ENCODE results near the gene EXOC6B. TPM values are rescaled to one million over a fixed set of nuclear protein-coding genes. Genes with fewer than 3 reads are reported as not detected.

The EXOC6B gene
- total and polyA plus RNA-seq, 10 of the 15 experiments (the other 5 are each of a cell fraction or from before 2014, with no cell fraction given) = 0.23 to 2.2 (median 1.2) TPM

- no peak overlapping the region for H3K27ac ChIP-seq (ENCODE audit: control insufficient read depth, insufficient read depth)
- intact Hi-C loops (cut with micrococcal nuclease; ENCODE audit: unreplicated experiment) = no loop called here
- no peak overlapping the region for H3K4me3 ChIP-seq
- BruUV-seq (replicated peaks) = no TSS peak
- ChIA-PET POLR2A (no interaction called here), RAD21 (ENCODE audit: unreplicated experiment) (no interaction called here), SMC1A (ENCODE audit: uncharacterized antibody, unreplicated experiment) (interaction anchor here (2.1 kb wide), 1 partner anchor 47 kb away, joined by 5 read pairs; no protein-coding TSS in a partner anchor), CTCF (interaction anchor here (1.1 kb wide), 1 partner anchor 50 kb away, joined by 4 read pairs; no protein-coding TSS in a partner anchor)
- DNase-seq (ENCODE audit: low read depth, low spot score) = no peak
- no peak overlapping the region for H2AFZ ChIP-seq (ENCODE audit: control insufficient read depth, low read depth, low read length)
- in situ Hi-C loops (cut with MboI) = no loop called here
- H3K79me2 ChIP-seq (ENCODE audit: control insufficient read depth, insufficient read depth, low read length) = no peaks in the 10 kb centered on the region
- TF ChIP-seq STAT3 (IDR thresholded peaks at IDR 0.05; ENCODE audit: low read depth, low read length) = no peak
- no peak for TF ChIP-seq CEBPB (IDR thresholded peaks at IDR 0.05; ENCODE audit: borderline replicate concordance in 1 of 2, low read depth in 2 of 2, low read length in 2 of 2)
- no peak for TF ChIP-seq FOXK2 (IDR thresholded peaks at IDR 0.05)
- no peak for TF ChIP-seq EP300 (IDR thresholded peaks at IDR 0.05; ENCODE audit: borderline replicate concordance in 1 of 2, control insufficient read depth in 1 of 2, low read depth in 2 of 2, low read length in 2 of 2)
- no peaks in the 10 kb centered on the region for H3K36me3 ChIP-seq (ENCODE audit: control insufficient read depth in 2 of 2, insufficient read depth in 2 of 2, low read length in 1 of 2)
- peaks cover 2% of the 10 kb centered on the region; the same call in 2 of the 3 replicates for H3K9me3 ChIP-seq (replicated peaks; ENCODE audit: control insufficient read depth, insufficient read depth, low read length)
- no peaks in the 10 kb centered on the region for H4K20me1 ChIP-seq (ENCODE audit: control insufficient read depth, insufficient read depth)
- 52% methylated on average over 2 of the region's 2 CpGs for WGBS (ENCODE audit: insufficient coverage, insufficient replicate concordance, low lambda C conversion rate, missing lambda C conversion rate)
- no peak overlapping the region for H3K4me2 ChIP-seq (ENCODE audit: control insufficient read depth, insufficient read depth)
- no peak for ATAC-seq
- no peaks in the 10 kb centered on the region for H3K4me1 ChIP-seq (ENCODE audit: control insufficient read depth, insufficient read depth, low read length)
- no peak for FAIRE-seq
- H3K27me3 ChIP-seq (replicated peaks in 1 of 2; ENCODE audit: control insufficient read depth in 2 of 2, insufficient read depth in 2 of 2, low read length in 1 of 2) = no peaks in the 10 kb centered on the region
- no peak overlapping the region for H3K9ac ChIP-seq (ENCODE audit: control insufficient read depth, insufficient read depth, low read length)
These were observed 12.0 kb downstream of the EXOC6B start for GRCh38 chr2:72813841-72814240.

GRCh38 chr2:72810165-72810564, 15.7 kb downstream of the EXOC6B start:
- Histone ChIP-seq H3K4me3 (no peak overlapping the region), H3K4me1 (ENCODE audit: control insufficient read depth, insufficient read depth, low read length) (no peaks in the 10 kb centered on the region), H3K79me2 (ENCODE audit: control insufficient read depth, insufficient read depth, low read length) (no peaks in the 10 kb centered on the region), H3K27ac (ENCODE audit: control insufficient read depth, insufficient read depth) (no peak overlapping the region), H3K4me2 (ENCODE audit: control insufficient read depth, insufficient read depth) (no peak overlapping the region), H3K9me3 (replicated peaks; ENCODE audit: control insufficient read depth, insufficient read depth, low read length) (peaks cover 3% of the 10 kb centered on the region; the same call in 2 of the 3 replicates), H3K36me3 (ENCODE audit: control insufficient read depth in 2 of 2, insufficient read depth in 2 of 2, low read length in 1 of 2) (no peaks in the 10 kb centered on the region), H3K27me3 (replicated peaks in 1 of 2; ENCODE audit: control insufficient read depth in 2 of 2, insufficient read depth in 2 of 2, low read length in 1 of 2) (no peaks in the 10 kb centered on the region), H4K20me1 (ENCODE audit: control insufficient read depth, insufficient read depth) (no peaks in the 10 kb centered on the region), H3K9ac (ENCODE audit: control insufficient read depth, insufficient read depth, low read length) (no peak overlapping the region), H2AFZ (ENCODE audit: control insufficient read depth, low read depth, low read length) (no peak overlapping the region)
- in situ Hi-C loops (cut with MboI) (no loop called here), intact Hi-C loops (cut with micrococcal nuclease; ENCODE audit: unreplicated experiment) (no loop called here)
- ChIA-PET CTCF (interaction anchor here (1.1 to 1.5 kb wide), 2 partner anchors 10 to 50 kb away, joined by 3 read pairs; no protein-coding TSS in a partner anchor), POLR2A (no interaction called here), RAD21 (ENCODE audit: unreplicated experiment) (no interaction called here), SMC1A (ENCODE audit: uncharacterized antibody, unreplicated experiment) (no interaction called here)
- WGBS (ENCODE audit: insufficient coverage, insufficient replicate concordance, low lambda C conversion rate, missing lambda C conversion rate) = 97% methylated on average over 4 of the region's 4 CpGs
- ATAC-seq (no peak), FAIRE-seq (no peak), DNase-seq (ENCODE audit: low read depth, low spot score) (no peak)
- no TSS peak for BruUV-seq (replicated peaks)
- TF ChIP-seq NFXL1 (IDR thresholded peaks at IDR 0.05; ENCODE audit: borderline replicate concordance) = no peak
- no peak for TF ChIP-seq SRF (IDR thresholded peaks at IDR 0.05; ENCODE audit: low read depth in 2 of 2, low read length in 2 of 2)
- no peak for TF ChIP-seq POU2F2 (IDR thresholded peaks at IDR 0.05; ENCODE audit: borderline replicate concordance, low read depth, low read length)
- TF ChIP-seq IRF4 (IDR thresholded peaks at IDR 0.05; ENCODE audit: low read depth, low read length) = no peak
- TF ChIP-seq CREM (IDR thresholded peaks at IDR 0.05; ENCODE audit: low read depth) = no peak
- no peak for TF ChIP-seq USF2 (IDR thresholded peaks at IDR 0.05; ENCODE audit: borderline replicate concordance, low read depth, low read length)
- no peak for TF ChIP-seq STAT1 (conservative IDR thresholded peaks at IDR 0.05)
- no peak for TF ChIP-seq E2F8 (IDR thresholded peaks at IDR 0.05; ENCODE audit: low read depth, partially characterized antibody)
- TF ChIP-seq ZZZ3 (IDR thresholded peaks at IDR 0.05; ENCODE audit: control insufficient read depth, insufficient read length, low read depth) = no peak
- TF ChIP-seq SMAD5 (IDR thresholded peaks at IDR 0.05; ENCODE audit: low read depth) = no peak
- TF ChIP-seq IKZF1 (conservative IDR thresholded peaks at IDR 0.05) = no peak
- no peak for TF ChIP-seq GATAD2B (conservative IDR thresholded peaks at IDR 0.05; ENCODE audit: low read depth)

All from GM12878 (cell line).